ENCODE measurements around the gene PRADC1.

The PRADC1 gene

DNA sequence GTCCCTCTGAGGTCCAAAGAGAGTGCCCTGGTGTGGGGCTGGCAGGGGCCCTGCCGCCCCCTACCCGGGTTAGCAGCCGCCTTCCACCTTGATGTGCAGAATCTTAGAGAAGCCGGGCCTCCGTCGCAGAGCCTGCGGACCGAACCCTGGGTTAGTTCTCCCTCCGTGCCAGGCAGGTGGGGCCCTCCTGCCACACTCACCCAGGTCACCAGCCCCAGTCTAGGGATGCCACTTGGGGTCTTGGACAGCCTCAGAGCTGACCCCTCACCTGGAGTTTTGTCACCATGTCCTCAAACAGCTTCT lies 25.8 kb upstream of the PRADC1 start:
- DNase-seq (ENCODE audit: low spot score) = no peak

DNA sequence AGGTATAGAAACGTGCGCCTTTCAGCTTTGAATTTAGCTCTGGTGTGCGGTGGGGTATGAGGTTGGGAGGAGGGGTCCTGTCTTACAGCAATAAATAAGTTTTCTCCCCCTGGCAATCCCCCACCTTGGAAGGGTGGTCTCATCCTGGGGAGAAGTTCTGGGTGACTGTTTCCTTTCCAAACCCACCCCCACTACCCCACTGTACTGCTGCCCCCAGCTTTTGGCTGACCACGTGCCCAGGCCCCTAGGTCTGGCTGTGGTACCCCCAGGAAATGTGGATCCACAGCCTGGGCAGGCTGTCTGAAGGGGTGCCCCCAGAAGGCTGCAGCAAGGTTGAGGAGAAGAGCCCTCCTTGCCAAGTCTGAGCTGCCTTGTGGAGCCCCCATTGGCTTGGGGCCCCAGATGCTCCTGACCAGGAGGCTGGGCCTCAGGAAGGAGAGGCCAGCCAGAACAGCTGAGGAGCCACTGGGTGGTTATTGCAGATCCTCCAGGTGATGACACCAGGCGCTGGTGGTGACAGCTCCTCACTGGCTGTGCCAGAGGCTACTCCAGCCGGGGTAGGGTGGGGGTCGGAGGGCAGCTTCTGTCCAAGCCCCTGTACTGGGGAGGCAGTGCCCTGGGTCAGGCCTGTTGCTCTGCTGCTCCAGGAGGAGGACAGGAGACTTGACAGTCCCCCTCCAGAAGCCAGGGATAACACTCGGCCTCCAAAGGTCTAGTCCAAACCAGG lies 25.3 kb upstream of the PRADC1 start:
- DNase-seq (ENCODE audit: low spot score) = no peak

DNA sequence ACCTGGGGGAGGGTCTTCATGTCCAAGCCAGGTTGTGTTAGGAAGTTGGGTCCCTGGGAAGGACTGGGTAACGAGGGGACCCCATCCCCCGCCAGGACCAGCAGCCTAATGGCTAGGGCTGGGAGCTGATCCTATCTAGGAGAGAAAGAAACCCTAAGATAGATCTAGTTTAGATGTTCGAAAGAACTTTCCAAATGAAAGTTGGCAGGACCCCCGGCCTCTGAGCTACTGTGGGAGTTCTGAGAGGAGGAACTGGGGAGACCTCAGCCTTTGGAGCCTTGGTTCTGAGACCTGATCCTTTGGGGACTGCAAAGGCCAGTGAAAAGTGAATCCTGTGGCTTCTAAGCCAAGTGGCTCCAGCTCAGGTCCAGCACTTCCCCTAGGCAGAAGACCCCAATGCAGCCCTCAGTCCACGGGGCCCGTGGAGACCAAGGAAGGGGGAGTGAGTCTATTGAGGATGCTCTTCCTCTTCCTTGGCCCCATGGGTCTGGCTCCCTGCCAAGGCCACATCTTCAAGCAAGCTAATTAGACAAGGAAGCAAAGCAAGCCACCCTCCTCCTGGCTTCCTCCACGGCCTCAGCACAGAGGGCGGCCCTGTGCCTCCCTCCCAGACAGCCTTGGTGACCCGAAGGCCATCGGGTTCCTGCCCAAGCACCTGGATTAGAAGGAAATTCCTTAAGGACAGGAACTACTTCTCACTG lies 24.5 kb upstream of the PRADC1 start:
- DNase-seq (ENCODE audit: low spot score) = no peak

DNA sequence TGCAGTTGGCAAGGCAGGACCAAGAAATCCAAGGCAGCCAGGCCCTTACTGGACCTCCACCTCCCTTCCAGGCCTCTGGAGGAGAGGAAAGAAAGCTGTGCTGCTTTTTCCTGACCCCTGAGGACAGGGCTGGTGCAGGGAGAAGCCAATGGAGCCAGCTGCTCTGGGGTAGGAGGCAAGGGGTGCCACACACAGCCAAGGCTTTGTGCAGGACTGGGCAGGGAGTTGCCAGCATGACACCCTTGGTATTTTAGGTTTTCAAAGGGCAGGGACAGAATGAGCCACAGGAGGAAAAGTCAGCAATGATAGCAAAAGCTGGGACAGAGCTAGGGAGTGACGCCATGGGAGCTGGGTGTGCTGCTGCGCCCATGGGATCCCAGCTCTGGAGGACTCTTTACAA lies 24.0 kb upstream of the PRADC1 start:
- no peak for DNase-seq (ENCODE audit: low spot score)

DNA sequence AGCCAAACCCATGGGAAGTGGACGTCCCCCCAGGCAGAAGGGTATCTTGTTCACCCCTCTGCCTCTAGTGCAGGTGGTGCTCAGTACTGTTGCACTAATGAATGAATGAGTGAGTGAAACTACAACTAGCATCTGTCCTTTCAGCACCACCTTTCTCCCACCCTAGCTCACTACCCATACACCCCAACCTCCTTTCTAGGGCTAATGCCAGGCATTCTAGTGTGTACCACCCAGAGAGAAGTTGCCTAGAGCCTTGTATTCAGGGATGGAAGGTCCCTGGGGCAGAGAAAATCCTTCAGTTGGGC lies 23.5 kb upstream of the PRADC1 start:
- DNase-seq (ENCODE audit: low spot score) = no peak

DNA sequence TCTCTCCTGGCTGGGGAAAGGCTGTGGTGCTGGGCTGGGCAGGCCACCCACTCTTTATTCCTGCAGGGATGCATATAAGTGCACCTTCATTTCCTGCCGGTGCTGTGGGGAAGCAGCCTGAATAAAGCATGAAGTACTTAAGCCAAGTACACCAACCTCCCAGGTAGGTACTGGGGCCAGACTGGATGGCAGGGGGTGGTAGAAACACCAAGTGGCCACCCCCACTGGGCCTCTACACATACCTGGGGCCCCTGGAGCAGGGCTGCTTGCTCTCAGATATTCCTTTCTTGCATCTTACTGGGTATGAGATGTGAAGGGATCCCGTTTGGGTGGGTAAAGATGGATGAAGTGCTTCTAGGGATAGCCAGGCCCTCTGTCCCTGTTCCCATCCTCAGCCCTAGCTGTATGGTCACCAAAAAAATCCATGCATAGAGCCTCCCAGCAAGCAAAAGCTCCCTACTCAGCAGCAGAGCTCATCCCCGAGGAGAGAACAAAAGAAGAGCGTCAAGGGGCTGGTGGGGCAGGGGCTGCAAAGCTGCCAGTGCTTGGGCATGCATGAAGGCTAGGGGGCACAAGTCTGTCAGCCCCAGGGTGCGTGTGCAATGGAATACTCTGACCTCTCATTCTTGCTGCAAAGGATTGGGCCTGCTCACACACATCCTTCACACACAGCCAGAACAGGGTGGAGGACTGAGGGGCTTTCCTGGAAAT lies 23.0 kb upstream of the PRADC1 start:
- no peak for DNase-seq (ENCODE audit: low spot score)

DNA sequence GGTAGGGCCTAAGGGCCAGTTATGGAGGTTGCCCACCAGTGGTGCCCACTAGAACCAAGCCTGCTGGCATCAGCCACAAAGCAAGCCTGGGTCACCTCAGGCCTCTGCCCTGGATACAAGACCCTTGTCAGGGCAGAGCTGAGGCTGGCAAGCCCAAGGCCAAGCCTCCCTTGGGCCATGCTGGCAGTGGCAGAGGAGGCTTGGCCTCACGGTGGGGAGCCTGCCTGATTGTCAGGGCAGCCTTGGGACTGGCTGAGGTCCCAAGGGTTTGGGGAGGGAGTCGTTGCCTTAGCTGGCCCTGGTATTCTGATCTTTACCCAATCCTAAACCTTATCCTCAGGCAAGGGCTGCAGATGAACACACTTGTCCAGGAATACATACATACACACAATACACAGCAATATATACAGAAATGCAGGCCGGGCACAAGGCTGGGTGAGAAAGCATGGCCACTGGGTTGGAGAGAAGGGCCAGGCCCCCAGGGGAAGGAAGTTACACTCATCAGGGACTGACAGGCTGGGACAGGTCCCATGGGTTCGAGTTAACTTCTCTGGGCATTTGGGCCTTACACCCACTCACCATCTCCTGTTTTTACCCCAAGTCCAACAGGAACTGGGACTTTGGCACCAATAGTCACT lies 22.1 kb upstream of the PRADC1 start:
- DNase-seq (ENCODE audit: low spot score) = no peak

DNA sequence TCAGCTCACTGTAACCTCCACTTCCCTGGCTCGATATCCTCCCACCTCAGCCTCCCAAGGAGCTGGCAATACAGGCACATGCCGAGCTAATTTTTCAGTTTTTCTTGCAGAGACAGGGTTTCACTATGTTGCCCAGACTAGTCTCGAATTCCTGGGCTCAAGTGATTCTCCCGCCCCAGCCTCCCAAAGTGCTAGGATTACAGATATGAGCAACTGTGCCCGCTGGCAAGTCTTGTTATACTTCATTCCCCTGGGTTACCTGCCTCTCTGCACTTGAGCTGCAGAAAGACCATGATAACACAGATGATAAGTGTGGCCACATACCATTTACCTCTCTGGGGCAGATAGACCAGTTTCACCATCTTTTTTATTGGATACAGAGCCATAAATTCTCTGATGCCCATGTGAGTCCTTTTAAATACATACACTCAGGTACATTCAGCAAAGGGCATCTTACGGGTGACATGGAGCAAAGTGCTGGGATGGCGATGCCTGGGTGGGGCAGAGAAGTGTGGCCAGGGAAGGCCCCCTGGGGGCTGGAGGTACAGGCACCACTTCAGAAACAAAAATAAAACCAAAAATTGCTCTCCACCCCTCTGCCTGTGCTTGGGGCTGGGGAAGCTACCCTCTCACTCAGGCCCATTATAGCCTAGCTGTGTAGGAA lies 21.4 kb upstream of the PRADC1 start:
- no peak for DNase-seq (ENCODE audit: low spot score)

DNA sequence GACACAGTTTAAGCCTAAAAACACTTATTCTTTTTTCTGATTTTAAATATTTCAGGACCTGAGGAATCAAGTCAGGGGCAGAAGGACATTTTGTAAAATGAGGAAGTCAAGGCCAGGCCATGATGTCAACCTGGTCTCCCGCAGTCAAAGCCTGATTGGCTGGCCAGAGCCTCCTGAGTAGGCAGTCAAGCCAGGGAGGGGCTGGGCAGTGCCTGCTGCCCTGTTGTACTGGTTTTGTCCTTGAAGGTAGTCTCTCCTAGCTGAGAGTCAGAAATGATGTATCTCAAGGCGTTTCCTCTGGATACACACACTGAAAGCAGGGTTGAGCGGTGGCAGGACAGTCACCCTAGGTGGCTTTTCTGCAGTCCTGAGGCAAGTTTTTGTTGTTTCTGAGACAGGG lies 20.9 kb upstream of the PRADC1 start:
- DNase-seq (ENCODE audit: low spot score) = no peak

DNA sequence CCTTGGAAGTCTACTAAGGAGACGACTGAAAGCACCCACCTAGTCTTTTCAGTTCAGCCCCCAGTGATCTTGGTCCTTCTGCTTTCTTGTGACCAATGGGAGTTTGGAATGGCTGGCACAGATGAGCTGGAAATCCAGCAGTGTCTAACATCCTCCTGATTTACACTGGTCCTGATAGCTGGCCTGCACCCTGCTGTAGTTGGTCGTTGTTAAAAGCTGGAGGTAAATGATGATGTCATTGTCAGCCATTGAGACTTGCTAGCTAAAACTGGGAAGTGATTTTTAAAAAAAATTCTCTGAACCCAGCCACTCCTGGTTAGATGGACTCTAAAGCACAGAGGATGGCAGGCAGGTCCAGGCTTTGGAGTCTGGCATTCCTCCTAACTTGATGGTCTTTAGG lies 20.4 kb upstream of the PRADC1 start:
- no peak for DNase-seq (ENCODE audit: low spot score)

DNA sequence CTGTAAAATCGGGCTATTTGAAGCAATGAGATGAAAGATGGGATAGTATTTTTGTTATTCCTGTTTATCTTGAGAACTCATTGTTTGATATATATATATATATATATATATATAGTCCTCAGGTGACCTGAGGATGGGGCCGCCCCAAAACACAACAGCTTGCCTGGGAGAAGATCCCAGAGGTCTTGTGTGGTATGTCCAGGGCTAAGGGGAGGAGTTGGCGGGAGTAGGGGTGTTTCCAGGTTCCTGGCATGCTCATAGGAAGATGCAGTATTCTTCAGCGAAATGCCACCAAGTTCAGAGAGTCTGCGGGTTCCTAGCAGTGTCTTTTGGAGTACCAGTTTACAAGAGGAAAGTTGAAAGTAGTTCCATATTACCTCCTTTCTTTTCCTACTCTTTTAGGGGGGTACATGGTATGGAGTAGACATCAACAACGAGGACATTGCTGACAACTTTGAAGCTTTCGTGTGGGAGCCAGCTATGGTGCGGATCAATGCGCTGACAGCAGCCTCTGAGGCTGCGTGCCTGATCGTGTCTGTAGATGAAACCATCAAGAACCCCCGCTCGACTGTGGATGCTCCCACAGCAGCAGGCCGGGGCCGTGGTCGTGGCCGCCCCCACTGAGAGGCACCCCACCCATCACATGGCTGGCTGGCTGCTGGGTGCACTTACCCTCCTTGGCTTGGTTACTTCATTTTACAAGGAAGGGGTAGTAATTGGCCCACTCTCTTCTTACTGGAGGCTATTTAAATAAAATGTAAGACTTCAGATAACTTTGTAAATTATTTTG lies 19.4 kb upstream of the PRADC1 start:
- DNase-seq (ENCODE audit: low spot score) = no peak

DNA sequence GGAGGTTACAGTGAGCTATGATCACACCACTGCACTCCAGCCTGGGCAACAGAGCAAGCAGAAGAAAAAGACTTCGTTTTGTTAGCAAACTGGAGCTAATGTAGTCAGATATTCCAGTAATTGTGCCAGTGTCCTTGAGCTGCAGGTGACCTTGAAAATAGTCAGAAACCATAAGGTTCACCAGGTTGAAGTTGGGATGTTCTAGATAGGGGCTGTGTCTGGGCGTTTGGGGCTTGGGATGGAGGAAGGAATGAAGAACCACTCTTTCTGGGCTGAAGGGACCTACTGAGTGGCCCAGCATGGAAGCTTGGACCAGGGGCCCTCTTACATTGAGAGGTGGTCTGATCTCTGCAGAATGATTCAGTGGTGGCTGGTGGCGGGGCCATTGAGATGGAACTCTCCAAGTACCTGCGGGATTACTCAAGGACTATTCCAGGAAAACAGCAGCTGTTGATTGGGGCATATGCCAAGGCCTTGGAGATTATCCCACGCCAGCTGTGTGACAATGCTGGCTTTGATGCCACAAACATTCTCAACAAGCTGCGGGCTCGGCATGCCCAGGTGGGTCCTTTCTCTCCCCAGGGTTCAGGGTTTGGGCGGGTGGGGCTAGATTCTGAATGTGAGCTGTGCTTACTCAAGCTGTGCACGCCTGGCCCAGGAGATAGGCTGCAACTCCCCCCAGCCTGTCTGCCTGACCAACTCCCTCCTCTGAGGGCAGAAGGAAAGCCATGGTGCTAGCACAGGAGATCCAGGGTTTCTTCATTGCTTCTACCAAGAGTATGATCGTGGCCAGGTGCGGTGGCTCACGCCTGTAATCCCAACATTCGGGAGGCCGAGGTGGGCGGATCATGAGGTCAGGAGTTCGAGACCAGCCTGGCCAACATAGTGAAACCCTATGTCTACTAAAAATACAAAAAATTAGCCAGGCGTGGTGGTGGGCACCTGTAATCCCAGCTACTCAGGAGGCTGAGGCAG lies 18.1 kb upstream of the PRADC1 start:
- DNase-seq (ENCODE audit: low spot score) = peak; percentile 82

DNA sequence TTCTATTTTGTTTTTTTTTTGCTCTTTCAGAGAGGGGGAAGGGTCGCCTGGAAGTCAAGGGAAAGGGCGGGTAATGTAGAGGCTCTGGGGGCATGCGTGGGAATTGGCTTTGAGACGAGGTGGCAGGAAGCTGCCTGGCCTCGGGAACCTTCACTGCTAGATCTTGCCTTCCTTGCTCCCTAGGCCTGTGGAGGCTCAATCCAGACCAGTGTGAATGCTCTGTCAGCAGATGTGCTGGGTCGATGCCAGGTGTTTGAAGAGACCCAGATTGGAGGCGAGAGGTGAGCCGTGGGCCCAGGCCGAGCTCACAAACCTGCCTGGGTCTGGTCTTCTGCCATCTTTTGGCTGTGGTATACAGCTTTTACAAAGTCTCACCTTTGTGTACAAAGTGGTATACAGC lies 16.6 kb upstream of the PRADC1 start:
- no peak for DNase-seq (ENCODE audit: low spot score)

DNA sequence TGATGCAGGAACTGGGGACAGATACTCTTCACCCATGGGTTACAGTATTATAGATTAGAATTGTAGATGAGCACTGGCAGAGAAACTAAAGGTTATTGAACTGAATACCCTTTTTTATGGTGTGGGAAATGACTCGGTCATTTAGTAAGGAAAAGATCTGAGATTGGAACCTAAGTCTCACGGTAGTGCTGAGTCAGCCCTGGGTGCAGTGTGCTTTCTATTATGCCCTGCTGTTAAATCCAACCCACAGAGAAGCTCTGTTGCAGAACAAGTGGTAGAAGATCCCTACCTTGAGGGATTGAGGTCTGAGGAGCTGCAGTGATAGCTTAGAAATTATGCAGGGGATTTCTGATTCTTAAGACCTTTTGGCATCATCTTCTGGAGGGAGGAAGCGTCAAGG lies 13.8 kb upstream of the PRADC1 start:
- no peak for DNase-seq (ENCODE audit: low spot score)

DNA sequence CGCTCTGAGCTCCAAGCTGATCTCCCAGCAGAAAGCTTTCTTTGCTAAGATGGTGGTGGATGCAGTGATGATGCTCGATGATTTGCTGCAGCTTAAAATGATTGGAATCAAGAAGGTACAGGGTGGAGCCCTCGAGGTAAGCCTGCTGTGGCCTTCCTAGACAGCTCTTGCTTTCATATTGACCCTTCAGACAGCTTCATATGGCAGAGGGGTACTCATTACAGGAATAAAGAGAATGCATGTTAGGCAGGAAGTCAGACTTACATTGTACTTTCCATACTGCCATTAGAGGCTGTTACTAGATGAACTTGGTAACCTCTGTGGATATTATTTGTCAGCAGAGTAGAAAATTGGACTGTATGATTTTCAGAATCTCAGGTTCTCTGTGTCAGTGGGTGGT lies 11.5 kb upstream of the PRADC1 start:
- DNase-seq (ENCODE audit: low spot score) = no peak

DNA sequence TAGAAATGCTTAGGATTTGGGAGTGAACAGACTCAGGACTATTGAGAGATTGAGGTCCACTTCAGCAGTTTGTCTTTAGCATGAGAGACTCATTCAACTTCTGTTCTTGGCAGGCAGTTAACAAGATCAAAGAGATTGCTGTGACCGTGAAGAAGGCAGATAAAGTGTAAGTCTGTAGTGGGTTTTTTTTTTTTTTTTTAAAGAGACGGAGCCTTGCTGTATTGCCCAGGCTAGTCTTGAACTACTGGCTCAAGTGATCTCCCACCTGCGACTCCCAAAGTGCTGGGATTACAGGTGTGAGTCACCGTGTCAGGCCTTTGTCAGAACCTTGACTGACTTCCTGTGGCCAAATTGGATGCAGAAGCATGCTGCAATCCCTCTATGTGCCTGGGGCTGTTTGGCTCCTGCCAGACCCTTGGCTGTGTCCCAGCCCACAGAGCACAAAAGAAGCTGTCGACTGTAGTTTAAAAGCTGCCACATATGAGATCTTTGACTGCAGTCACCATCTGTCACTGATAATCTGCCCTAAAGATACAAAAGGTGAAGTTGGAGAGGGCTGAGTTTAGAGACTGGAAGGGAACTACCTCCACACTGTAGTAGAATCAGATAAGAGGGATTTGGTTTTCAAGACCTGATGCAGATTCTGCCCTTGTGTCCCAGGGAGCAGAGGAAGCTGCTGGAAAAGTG lies 11.0 kb upstream of the PRADC1 start:
- DNase-seq (ENCODE audit: low spot score) = peak; percentile 65

DNA sequence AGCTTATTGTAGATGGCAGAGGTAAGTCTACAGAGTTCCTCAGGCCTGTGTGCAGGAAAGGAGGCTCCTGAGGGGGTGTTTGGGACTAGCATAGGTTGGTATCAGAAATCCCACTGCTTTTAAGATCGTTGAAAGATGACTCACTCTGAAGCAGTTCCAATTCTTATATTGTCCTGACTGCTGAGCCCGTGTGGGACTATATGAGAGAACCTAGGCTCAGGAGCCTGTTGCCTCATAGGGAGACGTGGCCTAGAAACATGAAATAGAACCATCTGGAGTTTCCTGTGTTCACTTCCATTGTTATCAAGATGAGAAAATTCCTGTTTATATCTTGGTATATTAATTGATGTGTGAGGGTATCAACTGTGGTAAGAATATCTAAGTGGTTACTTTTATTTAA lies 6.7 kb upstream of the PRADC1 start:
- no peak for DNase-seq (ENCODE audit: low spot score)

DNA sequence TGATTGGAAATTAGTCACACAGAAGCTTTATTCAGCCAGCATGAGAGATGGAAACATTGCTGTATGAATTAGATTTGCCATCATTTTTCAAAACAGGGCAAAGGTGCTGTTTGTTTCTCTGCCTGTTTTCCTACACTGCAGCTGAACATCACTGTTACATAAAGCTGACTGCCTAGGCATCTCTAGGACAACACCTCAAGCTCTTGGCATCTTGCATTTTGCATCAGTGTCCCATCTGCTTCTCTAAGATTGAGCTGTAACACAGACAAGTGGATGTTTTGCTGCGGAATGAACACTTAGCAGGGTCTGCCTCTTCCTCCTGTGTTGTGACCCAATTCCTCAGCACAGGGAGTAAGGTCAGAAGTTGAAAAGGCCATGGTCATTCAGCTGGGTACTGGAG lies 5.9 kb upstream of the PRADC1 start:
- DNase-seq (ENCODE audit: low spot score) = no peak

DNA sequence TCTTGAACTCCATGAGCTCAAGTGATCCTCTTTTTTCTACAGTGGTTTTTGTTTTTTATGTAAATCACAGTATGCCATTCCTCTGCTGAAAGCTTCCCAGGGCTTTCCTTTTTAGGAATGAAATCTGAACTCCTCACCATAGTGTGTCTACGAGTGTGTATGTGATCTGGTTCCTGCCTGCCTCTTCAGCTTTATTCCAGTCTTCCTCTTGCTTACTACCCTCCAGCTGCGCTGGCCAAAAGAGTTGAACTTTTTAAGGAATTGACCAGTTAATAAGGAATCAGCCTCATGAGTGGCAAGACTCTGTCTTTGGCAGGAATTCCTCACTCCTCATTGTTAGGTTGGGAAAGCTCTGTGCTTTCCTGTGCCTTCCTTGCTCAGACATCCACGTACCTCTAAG lies 5.1 kb upstream of the PRADC1 start:
- DNase-seq (ENCODE audit: low spot score) = no peak

DNA sequence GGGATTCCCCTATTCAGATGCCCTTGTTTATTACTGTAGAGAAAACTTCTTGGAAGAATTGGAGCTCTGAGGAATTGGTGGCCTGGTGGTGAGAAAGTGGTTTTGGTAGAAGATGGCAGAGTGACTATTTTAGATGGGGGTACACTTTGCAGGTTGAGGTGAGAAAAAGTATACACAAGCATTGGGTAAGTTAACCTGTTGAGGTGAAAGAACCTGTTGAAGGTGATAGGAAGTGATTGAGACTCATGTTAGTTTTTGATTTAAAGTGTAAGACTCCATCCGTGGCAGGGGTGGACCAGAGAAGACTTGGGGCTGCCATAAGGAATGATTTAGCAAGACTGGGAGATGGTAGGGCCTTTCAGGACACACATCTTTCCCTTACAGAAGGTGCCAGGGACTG lies 4.1 kb upstream of the PRADC1 start:
- DNase-seq (ENCODE audit: low spot score) = no peak

All from D341Med (cell line).